GM21723 (cell line): ENCODE measurements around the gene EXD1.

Experiments used
- ATAC-seq: cut with Tn5 transposase; IDR thresholded peaks from one replicate; pipeline ENCODE4 v1.9.1; 2021; ENCODE audit warnings: mild to moderate bottlenecking, moderate library complexity; ENCODE audit not compliant: unreplicated experiment

Gene EXD1

GRCh38 chr15:41231422-41232226, 1.1 kb upstream of the EXD1 start:
- peak; percentile 49 for ATAC-seq

GRCh38 chr15:41230345-41230649, 260 bp downstream of the EXD1 start:
- ATAC-seq: no peak

DNA sequence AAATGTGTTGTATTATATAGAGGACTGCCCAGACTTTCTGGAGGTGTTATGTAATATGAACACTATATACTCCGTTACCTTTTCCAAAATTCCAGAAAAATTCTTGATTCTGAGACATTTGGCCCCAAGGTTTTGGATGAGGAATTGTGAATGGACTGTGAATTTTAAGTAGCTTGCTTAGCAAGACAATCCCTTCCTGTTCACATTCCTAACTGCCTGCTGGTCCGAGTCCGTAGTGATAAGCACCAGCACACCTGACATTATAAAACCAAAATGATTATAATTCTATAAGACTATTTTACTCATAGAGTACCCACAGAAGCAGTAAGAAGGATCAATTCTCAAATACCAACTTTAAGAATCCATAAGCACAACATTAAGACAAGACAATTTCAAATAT, 11.2 kb downstream of the EXD1 start:
- ATAC-seq: no peak

- ATAC-seq: no peak
Observed at GRCh38 chr15:41218851-41219250, 11.7 kb downstream of the EXD1 start.

- no peak for ATAC-seq
Observed at GRCh38 chr15:41215708-41216107, 14.8 kb downstream of the EXD1 start.

GRCh38 chr15:41207687-41208448, 22.7 kb downstream of the EXD1 start:
- no peak for ATAC-seq

DNA sequence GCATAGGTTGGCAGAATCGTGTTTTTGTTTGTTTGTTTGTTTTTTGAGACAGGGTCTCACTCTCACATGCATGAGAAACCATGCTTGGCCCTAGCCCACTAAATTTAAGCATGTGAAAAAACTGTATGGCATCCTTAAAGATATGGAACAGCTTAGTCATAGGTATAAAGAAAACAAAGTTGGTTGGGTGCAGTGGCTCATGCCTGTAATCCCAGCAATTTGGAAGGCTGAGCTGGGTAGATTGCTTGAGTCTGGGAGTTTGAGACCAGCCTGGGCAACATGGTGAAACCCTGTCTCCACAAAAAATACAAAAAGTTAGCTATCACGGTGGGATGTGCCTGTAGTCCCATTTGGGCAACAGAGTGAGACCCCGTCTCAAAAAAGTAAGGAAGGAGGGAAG, 25.2 kb downstream of the EXD1 start:
- ATAC-seq: no peak

DNA sequence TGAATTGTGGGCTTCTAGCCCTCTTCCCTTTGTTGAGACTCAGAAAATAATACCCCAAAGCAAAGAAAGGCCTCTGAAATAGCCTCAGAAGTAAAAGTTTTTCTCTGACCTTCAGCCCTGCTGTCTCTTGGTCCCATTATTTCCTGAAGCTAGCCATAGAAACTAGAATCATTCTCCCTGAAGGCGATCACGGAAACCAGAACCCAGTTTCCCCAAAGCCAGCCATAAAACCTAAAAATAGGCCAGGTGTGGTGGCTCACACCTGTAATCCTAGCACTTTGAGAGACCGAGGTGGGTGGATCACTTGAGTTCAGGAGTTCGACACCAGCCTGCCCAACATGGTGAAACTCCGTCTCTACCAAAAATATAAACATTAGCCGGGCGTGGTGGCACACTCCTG, 27.2 kb downstream of the EXD1 start:
- ATAC-seq: no peak

DNA sequence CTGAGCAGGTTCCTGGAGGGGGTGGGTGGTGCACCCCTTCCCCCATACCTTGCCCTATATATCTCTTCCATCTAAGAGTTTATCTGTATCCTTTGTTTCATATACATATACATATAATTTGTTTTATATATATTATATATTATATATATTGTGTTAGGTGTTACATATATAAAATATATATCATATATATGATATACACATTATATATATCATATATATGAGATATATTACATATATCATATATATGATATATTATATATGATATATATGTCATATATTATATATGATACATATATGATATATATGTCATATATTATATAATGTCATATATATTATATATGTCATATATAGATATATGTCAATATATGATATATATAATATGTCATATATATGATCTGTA, 31.1 kb downstream of the EXD1 start:
- no peak for ATAC-seq

GRCh38 chr15:41194444-41194843, 36.1 kb downstream of the EXD1 start:
- no peak for ATAC-seq

DNA sequence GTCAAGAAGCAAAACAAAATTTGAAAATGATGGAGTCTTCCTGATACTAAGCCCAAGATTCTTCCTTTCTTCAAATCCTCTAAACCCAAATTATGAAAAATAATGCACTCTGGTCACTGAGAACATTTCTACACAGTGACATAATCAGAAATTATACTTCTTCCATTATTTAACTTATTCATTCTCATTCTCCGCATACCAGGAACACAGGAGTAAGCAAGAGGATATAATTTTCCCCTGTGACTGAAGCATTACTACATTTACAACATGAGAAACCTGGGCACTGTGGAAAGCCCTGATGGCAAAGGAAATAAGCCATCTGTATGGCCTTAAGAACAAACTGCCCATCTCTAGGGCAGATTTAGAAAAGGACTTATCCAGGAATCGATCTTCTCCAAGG, 47.0 kb downstream of the EXD1 start:
- ATAC-seq: no peak

GRCh38 chr15:41182266-41182665, 48.3 kb downstream of the EXD1 start:
- ATAC-seq: no peak

DNA sequence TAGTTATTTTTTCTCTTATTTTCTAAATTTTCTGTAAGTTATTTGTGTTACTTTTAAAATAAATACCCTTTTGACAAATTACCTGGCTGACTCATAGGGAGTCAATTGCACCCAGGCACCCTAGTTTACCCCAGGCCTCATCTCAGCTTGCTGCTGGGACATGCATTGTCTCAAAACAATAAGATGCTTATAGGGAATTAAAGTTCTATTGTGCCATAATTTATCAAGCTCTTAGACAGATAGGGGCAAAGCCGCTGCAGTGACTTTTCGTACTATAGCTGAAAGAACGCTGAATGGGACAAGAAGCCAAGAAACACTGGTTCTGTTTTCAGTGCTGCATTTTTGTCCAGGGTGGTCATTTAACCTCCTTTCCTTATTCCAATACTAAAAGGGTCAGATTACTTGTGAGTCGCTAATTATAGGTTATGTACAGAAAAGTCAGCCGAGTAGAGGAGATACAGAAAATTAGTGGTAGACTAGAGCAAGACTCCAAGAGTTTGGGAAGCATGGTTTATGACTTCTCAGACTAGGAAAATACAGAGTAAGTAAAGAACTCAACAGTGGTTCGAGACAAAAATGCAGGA, 50.3 kb downstream of the EXD1 start:
- no peak for ATAC-seq

- no peak for ATAC-seq
Observed at GRCh38 chr15:41169781-41170180, 60.8 kb downstream of the EXD1 start.

- ATAC-seq: no peak
Observed at GRCh38 chr15:41169086-41169485, 61.5 kb downstream of the EXD1 start.

DNA sequence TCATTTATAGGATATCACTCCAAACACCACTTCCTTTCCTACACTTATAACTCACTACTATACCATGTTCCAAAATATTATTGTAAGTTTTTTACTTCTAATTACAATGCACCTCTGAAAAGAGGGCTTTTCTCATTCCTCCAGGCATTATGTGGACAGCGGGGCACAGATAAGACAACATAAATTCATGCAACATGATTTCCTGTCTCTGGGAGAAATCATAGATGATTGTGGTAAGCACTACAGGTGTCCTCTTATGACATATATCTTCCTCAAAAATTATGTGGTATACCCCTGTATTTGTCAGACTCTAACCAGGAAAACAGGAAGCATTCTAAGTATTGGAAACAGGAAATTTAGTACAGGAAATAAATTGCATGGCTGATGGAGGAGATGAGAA, 68.8 kb downstream of the EXD1 start:
- ATAC-seq: no peak

- no peak for ATAC-seq
Observed at GRCh38 chr15:41161336-41161735, 69.2 kb downstream of the EXD1 start.

- no peak for ATAC-seq
Observed at GRCh38 chr15:41160639-41161315, 69.8 kb downstream of the EXD1 start.

DNA sequence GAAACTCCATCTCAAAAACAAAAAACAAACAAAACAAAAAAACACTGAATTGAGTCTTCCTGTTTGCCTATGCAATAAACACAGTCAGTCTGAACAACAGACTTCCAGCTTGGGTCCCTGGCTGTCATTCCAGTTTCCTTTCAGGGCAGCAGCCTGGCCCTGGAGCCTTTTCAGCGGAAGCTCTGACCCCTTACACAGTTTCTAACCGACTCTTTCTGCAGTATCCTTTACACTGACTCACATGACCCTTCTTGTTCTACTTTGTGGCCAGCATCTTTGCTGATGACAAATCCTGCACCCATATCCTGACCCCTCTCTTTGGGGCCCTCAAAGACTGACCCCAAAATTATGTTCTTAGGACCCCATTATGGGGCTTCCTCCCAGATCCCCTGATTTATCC, 76.1 kb downstream of the EXD1 start:
- ATAC-seq: no peak

DNA sequence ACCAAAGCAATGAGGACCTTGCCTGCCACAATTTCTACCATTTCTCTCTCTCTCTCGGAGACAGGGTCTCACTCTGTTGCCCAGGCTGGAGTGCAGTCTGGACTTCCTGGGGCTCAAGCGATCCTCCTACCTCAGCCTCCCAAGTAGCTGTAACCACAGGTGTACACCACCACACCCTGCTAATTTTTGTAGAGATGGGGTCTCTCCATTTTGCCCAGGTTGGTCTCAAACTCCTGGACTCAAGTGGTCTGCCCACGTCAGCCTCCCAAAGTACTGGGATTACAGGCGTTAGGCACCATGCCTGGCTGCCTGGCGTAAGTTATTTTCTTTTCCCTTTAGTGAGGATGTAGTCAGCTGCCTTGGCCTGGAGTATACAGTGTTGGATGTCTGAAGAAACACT, 76.8 kb downstream of the EXD1 start:
- ATAC-seq: no peak

- ATAC-seq: no peak
Observed at GRCh38 chr15:41151451-41152005, 79.0 kb downstream of the EXD1 start.
